ENCODE results near the gene TMEM247. TPM values are rescaled to one million over a fixed set of nuclear protein-coding genes. Genes with fewer than 3 reads are reported as not detected.

Gene TMEM247
- not detected for total RNA-seq
- long read RNA-seq: 0 reads

DNA sequence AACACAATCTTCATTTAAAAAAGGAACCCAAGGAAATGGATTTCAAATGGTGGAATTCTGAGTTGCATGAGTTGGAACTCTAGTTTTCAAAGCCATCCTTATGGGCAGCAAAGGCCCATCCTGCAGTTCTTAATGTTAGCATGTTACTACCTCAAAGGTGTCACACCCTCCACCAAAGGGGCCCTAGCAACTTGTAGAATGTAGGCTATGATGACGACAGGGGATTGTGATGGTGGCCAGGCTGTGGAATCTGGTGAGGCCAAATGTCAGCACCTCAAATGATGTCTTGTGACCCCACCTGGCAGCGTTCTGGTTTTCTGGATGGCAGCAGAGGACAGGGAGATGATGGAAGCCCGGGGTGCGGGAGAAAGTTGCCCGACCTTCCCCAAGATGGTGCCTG is at the start of gene TMEM247:
TMEM247 (plus strand) TSS at position 301 of the 400 bp plus-strand sequence.
- no peak for DNase-seq (ENCODE audit: low spot score)

DNA sequence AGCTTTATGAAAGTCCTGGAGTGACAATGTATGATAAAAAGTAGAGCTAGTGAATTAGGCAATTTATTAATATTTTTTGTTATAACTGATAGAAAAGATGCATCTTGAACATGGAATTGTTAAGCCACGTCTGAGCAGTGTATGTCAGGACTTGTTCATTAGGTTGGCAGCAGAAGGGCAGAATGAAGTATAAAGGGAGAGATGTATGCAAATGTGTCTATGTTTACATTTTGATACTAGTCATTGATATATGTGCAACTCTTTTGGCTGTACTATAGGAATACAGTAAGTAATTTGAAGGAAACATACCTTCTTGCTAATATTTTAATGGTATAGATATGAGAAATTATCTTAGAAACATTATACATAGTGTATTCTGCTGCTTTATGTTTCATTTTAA is 49.0 kb upstream of the TMEM247 start:
- no peak for DNase-seq (ENCODE audit: low spot score)

DNA sequence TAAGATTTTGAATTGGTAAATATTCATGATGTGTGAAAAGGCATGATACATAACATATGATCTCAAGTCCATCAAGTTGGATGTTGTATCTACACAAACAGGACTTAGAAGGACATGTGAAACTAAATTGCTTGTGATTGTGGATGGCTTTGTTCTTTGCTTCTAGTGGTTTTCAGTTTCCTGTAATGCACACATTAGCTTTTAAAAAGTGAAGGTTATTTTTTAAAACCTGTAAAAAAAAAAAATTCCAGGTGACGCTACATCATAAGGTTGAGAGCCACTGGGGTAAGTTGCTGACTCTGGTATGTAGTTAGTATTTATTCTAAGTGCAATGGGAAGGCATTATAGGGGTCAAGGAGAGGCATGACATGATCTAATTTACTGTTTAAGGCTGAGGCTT is 48.4 kb upstream of the TMEM247 start:
- no peak for DNase-seq (ENCODE audit: low spot score)

DNA sequence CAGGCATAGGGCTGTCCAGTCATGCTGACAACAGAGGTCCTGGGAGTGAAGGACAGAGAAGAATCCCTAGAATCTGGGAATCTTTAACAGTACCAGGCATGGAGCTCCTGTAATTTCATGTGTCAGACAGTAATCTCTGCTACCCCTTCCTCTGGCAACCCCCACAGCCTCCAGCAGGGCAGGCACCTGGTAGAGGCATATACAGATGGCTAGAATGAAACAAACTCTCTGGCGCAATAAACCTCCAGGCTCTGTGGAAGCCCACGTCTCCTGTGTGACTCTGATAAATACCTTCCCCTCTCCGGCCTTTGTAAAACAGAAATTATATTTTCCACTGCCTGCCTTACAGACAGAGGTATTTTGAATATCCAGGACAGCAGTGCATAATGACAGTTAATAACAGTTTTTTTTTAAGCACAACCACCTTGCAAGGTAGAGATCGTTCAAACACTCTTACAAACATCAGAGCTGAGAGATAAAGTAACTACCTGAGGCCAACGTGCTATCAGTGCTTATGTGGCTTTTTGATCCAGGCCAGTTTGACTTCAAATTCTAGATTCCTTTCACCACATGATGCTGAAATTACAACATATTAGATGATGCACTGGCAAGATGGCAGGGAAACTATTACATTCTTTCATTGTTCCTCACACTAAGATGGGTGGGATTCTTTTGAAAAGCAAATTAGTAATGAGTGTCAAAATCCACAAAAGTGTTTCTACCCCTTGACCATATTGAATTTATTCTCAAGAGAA is 47.7 kb upstream of the TMEM247 start:
- no peak for DNase-seq (ENCODE audit: low spot score)

DNA sequence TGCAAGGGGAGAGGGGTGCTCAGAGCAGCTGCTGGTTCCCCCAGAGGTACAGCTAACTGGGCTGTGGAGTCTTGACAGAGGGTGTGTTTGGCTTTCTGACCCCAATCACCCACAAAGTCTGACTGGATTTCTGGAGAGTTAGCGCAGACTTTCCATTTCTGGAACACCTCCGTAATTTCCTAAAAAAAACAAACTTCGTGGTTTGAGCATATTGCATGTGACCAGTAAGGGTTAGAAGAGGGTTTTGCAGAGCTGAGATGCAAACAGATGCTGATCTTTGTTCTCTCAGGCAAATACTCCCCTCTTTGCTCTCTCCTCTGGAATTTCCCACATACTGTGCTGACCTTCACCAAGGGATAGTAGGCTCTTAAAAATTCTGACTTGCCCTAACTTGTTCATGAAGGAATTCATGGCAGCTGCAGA is 44.5 kb upstream of the TMEM247 start:
- DNase-seq (ENCODE audit: low spot score): no peak

DNA sequence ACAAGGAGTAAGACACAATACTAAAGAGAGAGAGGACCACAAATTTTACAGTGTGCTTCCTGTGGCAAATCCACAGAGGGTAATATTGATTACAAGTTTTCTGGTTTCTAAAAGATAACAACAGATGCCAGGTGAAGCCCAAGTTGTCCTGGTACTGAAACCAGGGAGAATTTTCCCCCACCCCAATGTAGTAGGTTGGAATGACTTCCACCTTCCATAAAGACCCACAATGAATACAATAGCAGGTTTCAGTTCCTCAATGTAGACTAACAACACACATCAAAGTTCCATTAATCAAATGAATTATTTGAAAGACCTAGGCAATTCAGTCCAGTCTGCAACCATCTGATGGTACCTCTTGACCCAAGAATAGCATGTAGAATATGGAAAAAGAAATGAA is 44.0 kb upstream of the TMEM247 start:
- DNase-seq (ENCODE audit: low spot score): no peak

DNA sequence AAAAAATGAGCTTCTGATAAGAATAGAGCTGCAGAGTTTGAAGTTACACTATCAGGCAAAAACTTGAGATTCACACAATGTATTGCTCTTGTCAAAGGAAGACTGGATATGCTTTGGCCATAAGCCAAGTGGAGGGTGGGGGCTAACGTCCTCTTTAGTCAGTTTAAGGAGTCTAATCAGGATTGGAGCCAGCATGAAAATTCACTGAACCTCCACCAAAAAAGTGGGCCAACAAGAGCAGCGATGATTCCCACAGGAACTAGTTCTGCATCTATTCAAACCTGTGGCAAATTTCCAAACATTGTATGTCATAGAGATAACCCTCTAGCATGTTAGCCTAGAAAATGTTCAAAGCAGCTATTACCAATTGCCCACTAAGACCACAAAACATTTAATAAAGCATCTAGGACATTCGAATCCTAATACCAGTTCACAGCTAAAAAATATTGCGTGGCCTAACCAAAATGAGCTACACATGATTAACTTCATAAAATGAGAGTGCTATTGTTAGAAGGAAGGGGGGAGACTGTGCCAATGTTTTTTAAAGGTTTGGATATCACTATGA is 43.5 kb upstream of the TMEM247 start:
- DNase-seq (ENCODE audit: low spot score): no peak

DNA sequence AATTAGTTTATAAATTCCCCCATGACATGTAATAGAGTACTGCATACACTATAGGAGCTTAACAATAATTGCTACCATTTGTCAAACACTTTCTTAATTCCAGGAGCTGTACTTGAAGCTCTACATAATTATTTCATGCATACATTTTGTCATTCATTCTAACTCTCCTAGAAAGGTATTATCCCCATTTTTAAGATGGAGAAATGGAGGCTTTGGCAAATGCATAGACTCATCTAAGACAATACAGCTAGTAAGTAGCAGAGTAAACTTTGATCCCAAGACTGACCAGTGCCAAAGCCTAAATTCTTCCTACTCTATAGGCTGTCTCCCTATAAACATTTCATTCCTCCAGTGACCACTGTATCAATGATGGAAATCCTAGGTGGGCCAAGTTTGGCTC is 42.6 kb upstream of the TMEM247 start:
- DNase-seq (ENCODE audit: low spot score): no peak

DNA sequence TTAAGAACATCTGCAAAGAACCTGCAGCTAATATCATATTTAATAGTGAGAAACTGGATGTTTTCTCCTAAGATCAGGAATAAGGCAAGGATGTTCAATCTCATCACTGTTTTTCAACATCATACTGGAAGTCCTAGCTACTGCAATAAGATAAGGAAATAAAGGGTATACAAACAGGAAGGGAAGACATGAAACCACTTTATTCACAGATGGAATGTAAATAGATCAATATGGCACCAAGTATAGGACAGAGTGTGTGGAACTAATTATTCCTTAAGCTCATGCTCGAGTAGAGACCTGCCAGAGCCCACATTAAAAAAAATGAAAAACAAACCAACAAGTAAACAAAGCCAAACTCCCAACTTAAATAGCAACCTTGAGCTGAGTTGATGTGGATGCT is 41.3 kb upstream of the TMEM247 start:
- DNase-seq (ENCODE audit: low spot score): no peak

DNA sequence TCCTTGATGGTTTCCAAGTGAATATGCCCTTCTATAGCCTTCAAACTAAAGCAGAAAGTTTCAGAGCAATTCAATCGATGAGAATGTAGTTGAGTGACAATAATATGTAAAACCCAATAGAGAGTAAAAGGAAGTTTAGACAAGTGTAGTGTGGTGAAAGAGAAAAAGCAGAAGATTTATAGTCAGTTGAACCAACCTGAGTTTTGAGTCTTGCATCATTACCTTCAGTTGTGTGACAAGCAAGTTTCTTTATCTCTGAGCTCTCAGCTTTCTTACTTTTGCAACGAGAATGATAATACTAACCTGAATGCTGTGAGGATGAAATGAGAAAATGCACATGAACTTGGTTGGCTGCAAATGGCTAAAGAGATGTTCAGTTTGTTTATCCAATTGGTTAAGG is 40.6 kb upstream of the TMEM247 start:
- DNase-seq (ENCODE audit: low spot score): no peak

DNA sequence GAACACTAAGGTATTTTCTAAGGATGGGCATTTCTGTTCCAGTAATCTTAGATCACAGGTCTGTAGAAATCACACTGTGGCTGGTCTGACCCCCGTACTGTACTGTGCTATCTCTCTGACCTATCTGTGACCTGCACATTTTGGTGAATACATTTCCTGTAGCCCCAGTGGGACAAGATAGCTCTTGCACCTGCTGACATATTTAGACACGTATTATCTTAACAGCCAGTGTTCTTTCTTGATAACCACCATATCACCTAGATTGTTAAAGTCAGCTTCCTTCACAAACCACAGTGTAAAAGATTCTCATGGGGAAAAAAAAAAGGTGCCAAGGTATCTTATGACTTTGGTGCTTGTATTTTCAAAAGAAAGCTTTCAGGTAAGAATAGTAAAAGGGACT is 39.8 kb upstream of the TMEM247 start:
- no peak for DNase-seq (ENCODE audit: low spot score)

DNA sequence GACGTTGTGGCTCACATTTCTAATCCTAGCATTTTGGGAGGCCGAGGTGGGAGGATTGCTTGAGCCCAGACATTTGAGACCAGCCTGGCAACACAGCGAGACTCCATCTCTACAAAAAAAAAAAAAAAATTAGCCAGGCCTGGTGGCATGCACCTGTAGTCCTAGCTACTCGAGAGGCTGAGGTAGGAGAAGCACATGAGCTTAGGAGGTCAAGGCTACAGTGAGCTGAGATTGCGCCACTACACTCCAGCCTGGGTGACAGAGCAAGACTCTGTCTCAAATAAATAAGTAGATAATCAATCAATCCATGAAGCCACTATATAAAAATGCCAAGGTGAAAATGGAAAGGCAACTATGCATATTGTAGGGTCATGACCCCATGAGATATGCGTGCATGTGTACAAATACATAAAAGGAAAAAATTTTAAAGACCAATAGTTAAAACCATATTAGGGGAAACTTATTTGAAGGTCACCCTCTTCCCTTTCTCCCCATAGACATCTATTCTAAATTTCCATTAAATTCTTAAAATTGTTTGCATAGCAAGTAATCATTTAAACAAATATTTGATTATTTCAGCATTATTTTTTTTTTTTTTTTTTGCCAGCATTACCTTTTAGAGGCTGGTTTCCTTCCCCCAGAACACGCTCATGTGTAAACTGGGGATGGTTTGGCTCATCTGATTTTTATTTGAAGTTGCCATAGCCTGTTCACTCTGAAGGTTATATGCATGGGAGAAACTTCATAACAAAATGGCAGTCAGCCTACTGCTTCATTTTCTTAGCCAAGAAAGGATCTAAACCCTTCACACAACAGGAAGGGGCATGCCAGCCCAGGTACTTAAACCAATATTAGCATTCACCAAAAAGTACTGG is 37.3 kb upstream of the TMEM247 start:
- no peak for DNase-seq (ENCODE audit: low spot score)

DNA sequence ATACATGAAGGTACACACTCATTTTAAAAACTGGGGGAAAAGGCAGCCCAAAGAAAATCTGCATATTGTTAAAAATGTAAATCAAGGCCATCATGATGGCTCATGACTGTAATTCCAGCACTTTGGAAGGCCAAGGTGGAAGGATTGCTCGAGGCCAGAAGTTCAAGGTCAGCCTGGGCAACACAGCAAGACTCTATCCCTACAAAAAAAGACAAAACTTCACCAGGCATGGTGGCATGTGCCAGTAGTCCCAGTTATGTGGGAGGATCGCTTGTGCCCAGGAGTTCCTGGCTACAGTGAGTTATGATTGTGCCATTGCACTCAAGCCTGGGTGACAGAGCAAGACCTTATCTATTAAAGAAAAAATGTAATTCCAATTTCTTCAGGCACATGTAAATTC is 34.6 kb upstream of the TMEM247 start:
- DNase-seq (ENCODE audit: low spot score): no peak

DNA sequence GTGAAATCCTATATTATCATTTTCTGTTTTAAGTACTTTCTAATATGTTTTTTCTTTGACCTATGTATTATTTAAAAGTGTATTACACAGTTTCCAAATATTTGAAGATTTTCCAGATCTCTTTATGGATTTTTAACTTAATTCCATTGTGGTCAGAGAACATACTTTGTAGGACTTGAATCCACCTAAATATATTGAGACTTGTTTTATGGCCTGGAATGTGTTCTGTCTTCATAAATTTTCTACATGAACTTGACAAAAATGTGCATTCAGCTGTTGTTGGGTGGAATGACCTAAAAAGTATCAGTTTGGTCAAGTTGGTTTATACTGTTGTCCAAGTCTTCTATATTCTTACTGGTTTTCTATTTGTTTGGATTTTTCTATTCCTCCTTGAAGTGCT is 33.8 kb upstream of the TMEM247 start:
- no peak for DNase-seq (ENCODE audit: low spot score)

DNA sequence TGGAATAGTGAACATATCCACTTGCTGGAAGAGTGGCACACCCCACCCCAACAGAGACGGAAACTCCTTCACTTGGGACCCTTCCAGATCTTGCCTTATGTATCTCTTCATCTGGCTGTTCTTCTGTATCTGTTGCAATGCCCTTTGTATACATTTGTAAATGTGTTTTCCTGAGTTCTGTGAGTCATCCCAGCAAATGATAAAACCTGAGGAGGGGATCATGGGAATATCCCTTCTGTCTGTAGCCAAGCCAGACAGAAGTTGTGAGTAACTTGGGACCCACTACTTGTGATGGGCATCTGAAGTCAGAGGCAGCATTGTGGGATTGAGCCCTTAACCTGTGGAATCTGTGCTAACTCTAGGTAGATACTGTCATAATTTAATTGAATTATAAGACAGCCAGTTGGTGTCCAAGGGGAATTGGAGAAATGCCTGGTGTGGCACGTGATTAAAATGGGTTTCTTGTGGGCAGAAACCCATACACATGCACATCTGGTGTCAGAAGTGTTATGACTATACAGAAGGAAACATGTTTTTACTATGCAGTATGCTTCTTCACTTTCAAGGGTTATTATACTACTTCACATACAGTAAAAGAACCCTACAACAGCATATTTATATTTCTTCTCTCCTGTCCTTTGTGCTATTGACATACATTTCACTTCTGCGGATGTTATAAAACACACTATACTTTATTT is 32.3 kb upstream of the TMEM247 start:
- no peak for DNase-seq (ENCODE audit: low spot score)

DNA sequence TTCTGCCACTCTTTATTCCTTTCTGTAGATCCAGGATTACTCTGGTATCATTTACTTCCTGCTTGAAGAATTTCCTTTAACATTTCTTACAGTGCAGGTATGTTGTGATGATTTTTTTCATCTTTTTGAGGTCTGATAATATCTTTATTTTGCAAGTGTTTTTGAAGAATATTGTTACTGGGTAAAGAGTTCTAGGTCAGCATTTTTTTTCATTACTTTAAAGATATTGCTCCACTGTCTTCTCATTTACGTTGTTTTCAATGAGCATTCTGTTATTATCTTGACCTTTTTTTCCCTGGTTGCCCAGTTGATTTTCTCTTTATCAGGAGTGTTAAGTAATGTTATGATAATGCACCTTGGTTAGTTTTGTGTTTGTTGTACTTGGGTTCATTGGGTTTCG is 31.7 kb upstream of the TMEM247 start:
- no peak for DNase-seq (ENCODE audit: low spot score)

DNA sequence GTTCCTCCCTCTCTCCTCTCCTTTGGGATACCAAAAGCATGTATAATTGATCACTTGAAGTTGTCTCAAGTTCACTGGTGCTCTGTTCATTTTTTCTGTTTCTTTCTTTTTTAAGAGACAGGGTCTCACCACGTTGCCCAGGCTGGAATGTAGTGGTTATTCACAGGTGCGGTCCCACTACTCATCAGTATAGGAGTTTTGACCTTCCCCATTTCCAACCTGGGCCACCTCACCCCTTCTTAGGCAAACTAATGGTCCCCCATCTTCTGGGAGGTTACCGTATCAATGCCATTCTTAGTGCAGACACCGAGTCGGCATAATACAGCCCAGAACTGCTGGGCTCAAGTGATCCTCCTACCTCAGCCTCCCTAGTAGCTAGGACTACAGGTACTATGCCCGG is 31.3 kb upstream of the TMEM247 start:
- no peak for DNase-seq (ENCODE audit: low spot score)

DNA sequence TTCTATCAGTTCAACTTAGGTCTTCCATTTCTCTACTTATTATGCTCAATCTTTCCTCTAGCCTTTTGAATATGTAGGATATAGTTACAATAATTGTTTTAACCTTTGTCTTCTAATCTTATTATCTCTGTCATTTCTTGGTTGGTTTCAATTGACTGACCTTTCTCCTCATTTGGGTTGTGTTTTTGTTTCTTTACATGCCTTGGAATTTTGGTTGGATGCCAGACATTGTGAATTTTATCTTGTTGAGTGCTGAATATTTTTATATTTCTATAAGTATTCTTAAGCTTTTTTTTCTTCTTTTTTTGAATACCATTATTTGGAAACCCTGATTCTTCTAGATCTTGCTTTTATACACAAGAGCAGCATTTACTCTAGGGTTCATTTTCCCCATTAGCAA is 30.7 kb upstream of the TMEM247 start:
- no peak for DNase-seq (ENCODE audit: low spot score)

DNA sequence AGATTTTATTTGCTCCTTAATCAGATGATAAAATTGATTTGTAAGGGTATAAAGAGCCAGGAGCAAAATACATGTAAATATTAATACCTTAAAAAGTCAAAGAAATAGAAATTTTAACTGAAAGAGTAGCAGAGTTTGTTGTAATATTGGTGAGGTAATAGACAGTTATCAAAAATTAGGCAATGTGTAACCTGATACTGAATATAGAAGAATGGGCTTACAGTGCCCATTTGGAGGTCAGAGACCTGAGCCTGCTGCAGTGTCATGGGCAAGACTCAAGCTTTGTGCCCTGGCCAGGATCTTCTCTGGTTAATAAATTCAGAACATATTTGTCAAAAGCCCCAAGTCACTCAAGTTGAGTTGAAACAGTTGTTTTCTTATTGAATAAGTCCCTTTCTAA is 29.7 kb upstream of the TMEM247 start:
- DNase-seq (ENCODE audit: low spot score): no peak

DNA sequence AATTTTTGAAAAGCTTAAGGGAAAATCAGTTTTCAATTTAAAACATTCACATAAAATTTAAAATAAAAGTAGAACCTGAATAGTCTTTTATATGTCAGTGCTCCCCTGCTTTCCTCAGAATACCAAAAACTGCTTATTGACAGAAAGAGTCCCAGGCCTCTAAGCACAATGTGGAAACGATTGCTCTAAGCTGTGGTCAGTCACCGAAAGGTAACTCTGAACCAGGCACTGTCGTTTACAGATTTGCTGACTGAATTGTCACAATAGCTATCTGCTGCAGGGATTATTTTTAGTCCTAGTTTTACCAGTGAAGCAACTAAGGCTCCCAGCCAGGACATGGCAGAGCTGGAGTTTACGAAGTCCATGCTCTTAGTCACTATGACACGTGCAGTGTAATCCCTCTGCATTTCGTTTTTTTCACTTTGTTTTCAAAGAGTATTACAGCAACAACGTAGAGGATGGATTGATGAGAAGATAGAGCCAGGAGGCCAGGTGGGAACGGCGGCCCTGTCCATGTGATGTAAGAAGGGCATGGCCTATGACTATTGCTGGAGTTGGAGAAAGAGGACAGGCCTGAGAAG is 28.1 kb upstream of the TMEM247 start:
- no peak for DNase-seq (ENCODE audit: low spot score)

DNA sequence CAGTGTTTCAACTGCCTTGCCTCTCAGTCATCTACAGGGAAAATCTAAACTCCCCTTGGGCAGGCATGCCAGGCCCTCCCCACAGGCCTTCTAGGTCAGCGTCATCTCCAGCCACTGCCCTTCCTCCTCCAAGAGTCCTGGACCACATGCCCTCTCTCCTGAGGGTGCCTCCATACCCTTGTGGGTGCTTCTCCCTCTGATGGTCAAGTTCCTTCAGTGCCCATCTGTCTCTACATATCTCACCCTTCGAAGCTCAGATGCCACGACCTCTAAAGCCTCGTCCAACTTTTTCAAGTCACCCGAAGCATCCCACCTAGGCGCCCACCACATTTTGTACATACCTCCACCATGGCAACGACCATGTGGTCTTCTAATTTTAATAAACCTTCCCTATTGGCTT is 22.6 kb upstream of the TMEM247 start:
- DNase-seq (ENCODE audit: low spot score): no peak
